PFSK-1 (cell line): ENCODE measurements around the gene TCF3.

Source experiments
- FOXP2 ChIP-seq: optimal IDR thresholded peaks from 2 replicates; pipeline ENCODE3; 2011; ENCODE audit warnings: borderline replicate concordance, control low read depth, inconsistent platforms; ENCODE audit not compliant: insufficient read depth; ENCODE audit errors: extremely low read length, extremely low read depth
- POLR2AphosphoS5 ChIP-seq: IDR thresholded peaks from 2 replicates; pipeline ENCODE4 v1.6.1; 2012; ENCODE audit warnings: low read depth, mild to moderate bottlenecking, control low read depth, low read length, moderate library complexity
- REST ChIP-seq, 2 experiments: IDR thresholded peaks; 2 replicates each; pipeline versions ENCODE4 v1.6.1 to v1.8.0; 2011 to 2012; ENCODE audit warnings: low read depth in 2 of 2, low read length in 2 of 2, control low read depth in 1 of 2, inconsistent platforms in 1 of 2, mild to moderate bottlenecking in 1 of 2, moderate library complexity in 1 of 2; ENCODE audit not compliant: insufficient read depth in 1 of 2
- SIN3A ChIP-seq: IDR thresholded peaks from 2 replicates; pipeline ENCODE4 v1.6.1; 2012; ENCODE audit warnings: mild to moderate bottlenecking, low read length, moderate library complexity, borderline replicate concordance; ENCODE audit not compliant: insufficient read depth
- TAF1 ChIP-seq: IDR thresholded peaks from 2 replicates; pipeline ENCODE4 v1.6.1; 2012; ENCODE audit warnings: low read length, control low read depth, borderline replicate concordance; ENCODE audit not compliant: insufficient read depth

The TCF3 gene

GRCh38 chr19:1648459-1648849 lies 4.0 kb downstream of the TCF3 start:
- TF ChIP-seq REST (IDR thresholded peaks at IDR 0.05; ENCODE audit: insufficient read depth in 1 of 2, low read depth in 2 of 2, low read length in 2 of 2) (no peak), FOXP2 (no peak), POLR2AphosphoS5 (no peak), TAF1 (no peak)

GRCh38 chr19:1647501-1648458 lies 4.6 kb downstream of the TCF3 start:
- TF ChIP-seq REST (IDR thresholded peaks at IDR 0.05; ENCODE audit: insufficient read depth in 1 of 2, low read depth in 2 of 2, low read length in 2 of 2), result no peak
- TF ChIP-seq SIN3A, result no peak
- no peak for TF ChIP-seq TAF1
- TF ChIP-seq FOXP2, result no peak
- TF ChIP-seq POLR2AphosphoS5, result no peak; the same call in 1 of the 2 replicates

GRCh38 chr19:1646659-1647453 lies 5.6 kb downstream of the TCF3 start:
- no peak for TF ChIP-seq TAF1
- no peak for TF ChIP-seq SIN3A
- no peak for TF ChIP-seq FOXP2
- no peak for TF ChIP-seq POLR2AphosphoS5
- TF ChIP-seq REST (IDR thresholded peaks at IDR 0.05; ENCODE audit: insufficient read depth in 1 of 2, low read depth in 2 of 2, low read length in 2 of 2), result no peak

- TF ChIP-seq SIN3A (no peak), REST (IDR thresholded peaks at IDR 0.05; ENCODE audit: insufficient read depth in 1 of 2, low read depth in 2 of 2, low read length in 2 of 2) (no peak), TAF1 (no peak)
Observed at GRCh38 chr19:1646149-1646548, 6.3 kb downstream of the TCF3 start.
